ENCODE data around the gene GDPGP1.

The GDPGP1 gene

GRCh38 chr15:90205050-90205848 is 28.8 kb upstream of the GDPGP1 start:
- FAIRE-seq: no peak

DNA sequence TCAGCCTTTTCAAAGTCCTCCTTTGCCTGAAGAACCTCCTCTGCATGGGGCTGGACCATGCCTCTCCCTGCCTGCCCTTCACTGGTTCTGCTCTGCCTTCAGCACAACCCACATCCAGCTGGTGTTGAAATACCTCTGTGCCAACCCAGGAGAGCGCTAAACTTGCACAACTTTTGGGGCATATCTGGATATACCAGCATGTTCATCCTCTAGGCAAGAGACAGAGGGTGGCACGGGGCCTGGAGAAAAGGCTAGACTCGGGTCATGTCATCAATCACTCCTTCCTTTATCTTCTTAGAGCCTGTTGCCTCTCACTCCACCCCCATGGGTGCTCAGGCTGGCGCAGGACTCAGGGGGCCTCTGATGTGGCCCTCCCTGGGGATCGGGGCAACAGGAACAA is 28.1 kb upstream of the GDPGP1 start:
- FAIRE-seq: no peak

DNA sequence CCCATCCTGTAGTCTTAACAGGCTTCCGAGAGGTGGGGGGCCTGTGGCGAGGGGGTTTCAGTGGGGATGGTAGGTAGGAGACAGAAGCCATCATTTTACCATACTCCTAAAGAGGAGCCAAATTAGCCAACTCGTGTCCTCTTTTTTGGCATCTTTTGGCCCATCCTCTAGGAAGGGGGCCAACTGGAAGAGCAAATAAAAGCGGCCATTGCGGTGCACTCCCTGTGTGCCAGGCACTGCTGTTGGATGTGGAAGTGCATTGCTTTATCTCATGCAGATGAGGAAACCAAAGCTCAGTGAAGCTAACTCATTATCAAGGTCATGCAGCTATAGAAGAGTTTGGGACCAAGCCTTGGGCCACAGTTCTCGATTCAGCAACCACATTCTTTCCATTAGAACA is 26.8 kb upstream of the GDPGP1 start:
- FAIRE-seq: no peak

DNA sequence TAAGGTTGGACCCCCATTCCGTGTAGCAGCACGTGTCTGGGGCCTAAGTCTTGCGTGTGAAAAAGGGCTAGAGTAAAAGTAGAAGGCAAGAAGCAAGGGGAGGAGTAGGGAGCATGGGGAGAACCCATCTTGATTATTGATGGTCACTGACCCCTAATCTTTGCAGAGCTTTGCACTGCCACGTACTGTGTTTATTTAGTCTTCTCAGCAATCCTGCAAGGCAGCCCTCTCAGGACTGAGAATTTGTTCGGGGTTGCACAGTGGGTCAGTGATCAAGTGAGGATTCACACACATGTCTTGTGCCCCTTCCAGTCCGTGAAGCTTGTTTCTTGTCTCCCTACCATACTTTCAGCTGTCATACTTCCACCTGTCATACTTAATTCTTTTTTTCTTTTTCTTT is 25.7 kb upstream of the GDPGP1 start:
- no peak for FAIRE-seq

DNA sequence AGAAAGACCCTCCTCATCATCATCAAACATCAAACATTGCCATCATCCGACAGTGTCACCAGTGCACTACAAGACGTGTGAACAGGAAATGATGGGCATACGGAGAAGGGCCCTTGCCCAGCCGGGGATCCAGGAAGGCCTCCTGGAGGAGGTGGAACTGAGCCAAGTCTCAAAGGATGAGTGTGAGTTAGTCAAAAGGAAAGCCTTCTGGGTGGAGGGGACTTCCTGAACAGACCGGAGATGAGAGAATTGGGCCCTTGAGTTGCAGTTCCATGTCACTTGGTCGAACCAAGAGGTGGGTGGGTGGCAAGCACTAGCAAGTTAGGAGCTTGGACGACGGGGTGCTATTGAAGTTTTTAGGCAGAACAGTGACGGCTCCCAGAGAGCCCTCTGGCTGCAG is 24.4 kb upstream of the GDPGP1 start:
- no peak for FAIRE-seq

- no peak for FAIRE-seq
These were observed 23.4 kb upstream of the GDPGP1 start for GRCh38 chr15:90210593-90210992.

- FAIRE-seq: no peak
These were observed 23.0 kb upstream of the GDPGP1 start for GRCh38 chr15:90211009-90211408.

GRCh38 chr15:90211440-90212143 is 22.4 kb upstream of the GDPGP1 start:
- FAIRE-seq: no peak

GRCh38 chr15:90212221-90213098 is 21.5 kb upstream of the GDPGP1 start:
- no peak for FAIRE-seq

- FAIRE-seq: no peak
These were observed 20.7 kb upstream of the GDPGP1 start for GRCh38 chr15:90213122-90213817.

- no peak for FAIRE-seq
These were observed 20.2 kb upstream of the GDPGP1 start for GRCh38 chr15:90213818-90214204.

GRCh38 chr15:90214553-90215196 is 19.3 kb upstream of the GDPGP1 start:
- FAIRE-seq: no peak

DNA sequence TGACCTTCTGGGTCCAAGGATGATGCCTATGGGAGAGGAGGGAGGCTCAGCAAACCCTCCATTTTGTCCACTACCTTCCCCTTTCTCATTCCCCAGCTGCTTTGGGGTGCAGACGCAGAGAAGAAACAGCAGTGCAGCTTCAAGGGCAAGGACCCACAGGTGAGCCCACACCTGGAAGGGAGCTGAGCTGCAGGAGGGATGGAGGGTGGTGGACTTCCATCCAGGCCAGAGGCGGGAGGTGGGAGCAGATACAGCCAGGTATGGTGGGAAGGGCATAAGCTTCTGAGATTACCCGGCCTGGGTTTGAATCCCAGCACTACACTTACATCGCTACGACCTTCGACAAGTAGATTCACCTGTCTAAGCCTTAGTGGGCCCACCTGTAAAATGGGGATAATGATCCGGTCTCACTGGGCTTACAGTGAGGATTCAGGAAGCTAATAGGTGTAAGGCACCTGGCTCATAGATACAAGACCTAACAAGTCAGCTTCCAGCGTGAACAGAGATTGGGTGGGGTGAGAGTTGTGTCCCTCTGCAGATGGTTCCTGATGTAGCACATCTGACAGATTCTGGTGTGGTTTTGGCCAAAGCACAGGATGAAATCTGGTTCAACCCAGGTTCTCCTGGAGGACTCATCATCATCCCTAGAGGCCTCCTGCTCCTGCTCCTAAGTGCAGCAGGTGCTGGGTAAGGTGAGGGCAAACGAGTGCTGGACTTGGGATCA is 16.2 kb upstream of the GDPGP1 start:
- FAIRE-seq: no peak

DNA sequence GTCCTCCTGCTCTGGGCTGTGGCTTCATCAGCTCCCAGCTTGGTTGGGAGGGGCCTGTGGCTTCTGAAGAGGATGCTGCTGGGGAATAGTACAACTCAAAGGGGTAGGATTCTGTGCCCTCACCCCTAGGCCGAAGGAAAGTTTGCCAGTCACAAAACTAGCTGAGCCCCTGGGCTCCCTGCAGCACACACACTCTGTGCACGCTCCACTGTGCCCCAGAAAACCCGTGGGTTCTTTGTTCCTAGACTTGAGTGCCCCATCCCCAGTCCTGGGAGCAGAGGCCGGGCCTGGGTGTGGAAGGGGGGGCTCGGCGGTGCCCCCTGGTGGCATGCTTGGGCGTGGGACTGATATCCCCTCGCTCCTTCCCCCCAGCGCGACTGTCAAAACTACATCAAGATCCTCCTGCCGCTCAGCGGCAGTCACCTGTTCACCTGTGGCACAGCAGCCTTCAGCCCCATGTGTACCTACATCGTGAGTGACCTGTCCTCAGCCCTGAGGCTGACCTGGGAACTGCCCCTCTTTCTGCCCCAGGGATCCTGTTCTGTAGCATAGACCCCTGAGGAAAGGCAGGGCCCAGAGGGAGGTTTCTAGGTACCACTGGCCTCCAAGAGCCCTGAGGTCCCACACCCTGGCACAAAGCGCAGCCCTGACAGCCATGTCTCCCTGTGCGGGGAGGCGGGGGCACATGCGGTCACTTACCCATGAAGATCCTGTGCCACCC is 14.4 kb upstream of the GDPGP1 start:
- FAIRE-seq: no peak

DNA sequence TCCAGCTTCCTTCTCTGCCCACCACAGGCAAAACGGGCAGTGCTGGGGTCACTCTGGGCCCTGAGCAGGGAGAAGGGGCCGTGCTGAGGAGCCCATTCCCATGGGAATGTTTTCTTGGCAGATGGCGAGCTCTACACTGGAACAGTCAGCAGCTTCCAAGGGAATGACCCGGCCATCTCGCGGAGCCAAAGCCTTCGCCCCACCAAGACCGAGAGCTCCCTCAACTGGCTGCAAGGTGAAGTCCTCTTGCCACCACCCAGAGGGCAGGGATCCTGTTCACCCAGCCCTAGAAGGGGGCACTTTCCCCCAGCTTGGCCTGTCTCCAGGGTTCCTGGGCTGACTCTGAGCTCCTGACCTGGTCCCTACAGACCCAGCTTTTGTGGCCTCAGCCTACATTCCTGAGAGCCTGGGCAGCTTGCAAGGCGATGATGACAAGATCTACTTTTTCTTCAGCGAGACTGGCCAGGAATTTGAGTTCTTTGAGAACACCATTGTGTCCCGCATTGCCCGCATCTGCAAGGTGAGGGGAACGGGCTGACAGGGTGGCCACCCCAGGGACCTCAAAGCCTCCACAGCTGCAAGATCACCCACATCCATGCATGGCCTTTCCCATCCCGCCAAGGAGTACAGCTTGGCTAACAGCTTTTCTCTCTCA is 12.6 kb upstream of the GDPGP1 start:
- no peak for FAIRE-seq

- FAIRE-seq: no peak
These were observed 11.5 kb upstream of the GDPGP1 start for GRCh38 chr15:90222547-90222946.

DNA sequence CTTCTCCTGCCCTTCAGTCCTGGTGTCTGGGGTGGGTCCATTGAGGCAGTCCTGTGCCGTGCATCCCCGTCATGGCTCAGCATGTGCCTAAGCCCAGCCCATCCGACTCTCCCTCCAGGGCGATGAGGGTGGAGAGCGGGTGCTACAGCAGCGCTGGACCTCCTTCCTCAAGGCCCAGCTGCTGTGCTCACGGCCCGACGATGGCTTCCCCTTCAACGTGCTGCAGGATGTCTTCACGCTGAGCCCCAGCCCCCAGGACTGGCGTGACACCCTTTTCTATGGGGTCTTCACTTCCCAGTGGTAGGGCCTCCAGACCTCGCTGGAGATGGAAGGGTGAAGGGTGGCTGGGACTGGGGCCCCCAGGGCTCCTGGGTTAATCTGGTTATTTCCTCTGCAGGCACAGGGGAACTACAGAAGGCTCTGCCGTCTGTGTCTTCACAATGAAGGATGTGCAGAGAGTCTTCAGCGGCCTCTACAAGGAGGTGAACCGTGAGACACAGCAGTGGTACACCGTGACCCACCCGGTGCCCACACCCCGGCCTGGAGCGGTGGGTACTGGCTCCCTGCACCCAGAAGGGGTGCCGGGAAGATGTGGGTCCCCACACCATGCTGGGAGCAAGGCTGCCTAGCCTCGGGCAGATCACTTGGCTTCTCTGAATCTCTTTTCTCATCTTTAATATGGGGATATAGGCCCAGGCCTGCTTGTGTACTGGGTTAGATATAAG is 10.4 kb upstream of the GDPGP1 start:
- no peak for FAIRE-seq

DNA sequence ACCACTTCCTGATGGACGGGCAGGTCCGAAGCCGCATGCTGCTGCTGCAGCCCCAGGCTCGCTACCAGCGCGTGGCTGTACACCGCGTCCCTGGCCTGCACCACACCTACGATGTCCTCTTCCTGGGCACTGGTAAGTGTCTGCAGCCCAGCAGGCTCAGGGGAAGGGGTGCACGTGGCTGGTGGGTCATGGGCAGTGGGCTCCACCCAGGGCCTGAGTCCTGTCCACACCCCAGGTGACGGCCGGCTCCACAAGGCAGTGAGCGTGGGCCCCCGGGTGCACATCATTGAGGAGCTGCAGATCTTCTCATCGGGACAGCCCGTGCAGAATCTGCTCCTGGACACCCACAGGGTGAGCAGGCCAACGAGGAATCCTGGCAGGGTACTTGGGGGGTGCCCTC is 9.0 kb upstream of the GDPGP1 start:
- FAIRE-seq: no peak

- FAIRE-seq: no peak
These were observed 8.3 kb upstream of the GDPGP1 start for GRCh38 chr15:90225504-90226234.
